ENCODE results near the gene RHBDD1.

The RHBDD1 gene

DNA sequence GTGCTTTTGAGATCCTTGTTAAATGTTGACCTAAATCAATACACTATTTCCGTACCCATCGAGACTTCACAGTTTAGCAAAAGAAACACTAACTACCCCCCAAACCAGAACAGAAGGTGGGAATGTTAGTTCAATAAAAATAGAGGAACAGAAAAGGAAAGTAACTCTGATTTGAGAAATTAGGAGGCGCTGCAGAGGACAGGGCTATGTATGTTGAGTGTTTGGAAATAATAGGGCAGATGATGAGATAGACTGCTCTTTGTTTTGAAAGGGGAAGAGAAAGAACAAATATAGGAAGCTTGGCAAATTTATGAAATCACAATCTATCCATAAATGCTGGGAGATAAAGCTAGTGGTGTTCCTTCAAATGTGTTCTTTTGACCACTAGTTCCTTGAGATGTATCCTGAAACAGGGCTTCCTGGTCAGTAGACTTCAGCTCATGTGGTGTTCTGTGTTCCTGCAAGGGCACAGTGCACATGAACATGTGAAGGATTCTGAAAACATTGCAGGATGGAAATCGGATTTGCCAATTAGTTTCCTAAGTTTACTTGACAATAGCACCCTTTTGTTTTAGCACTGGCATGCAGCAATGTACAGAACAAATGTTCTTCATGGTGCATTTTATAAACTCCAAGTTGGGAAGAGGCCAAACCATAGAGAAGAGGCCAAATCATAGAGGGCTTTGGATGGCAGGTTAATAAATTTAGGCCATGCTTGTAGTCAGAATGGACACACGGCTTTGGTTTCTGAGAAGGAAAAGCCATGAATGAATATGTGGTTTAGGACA lies 39.8 kb downstream of the RHBDD1 start:
- Histone ChIP-seq H3K9ac (ENCODE audit: low read length) (no peak overlapping the region), H2AFZ (ENCODE audit: low read length) (no peak overlapping the region), H3K27me3 (ENCODE audit: insufficient read depth, low read length) (no peaks in the 10 kb centered on the region), H3K4me3 (ENCODE audit: low read depth, low read length, poor library complexity, severe bottlenecking) (no peak overlapping the region), H3K9me2 (ENCODE audit: low read depth, low read length) (no peaks in the 10 kb centered on the region), H3K9me3 (ENCODE audit: low read length) (no peaks in the 10 kb centered on the region), H3K27ac (ENCODE audit: low read depth, low read length, poor library complexity, severe bottlenecking) (no peak overlapping the region), H3K36me3 (ENCODE audit: insufficient read depth, low read length) (peaks cover 20% of the 10 kb centered on the region), H3K79me2 (ENCODE audit: insufficient read depth, low read length) (no peaks in the 10 kb centered on the region), H4K20me1 (ENCODE audit: insufficient read depth, low read length) (no peaks in the 10 kb centered on the region), H3K4me1 (ENCODE audit: insufficient read depth, low read length, severe bottlenecking) (peaks cover 5% of the 10 kb centered on the region), H3F3A (ENCODE audit: insufficient read depth, low read length) (no peaks in the 10 kb centered on the region), H3K4me2 (ENCODE audit: low read length) (no peak overlapping the region)
- TF ChIP-seq, protein P1, sequence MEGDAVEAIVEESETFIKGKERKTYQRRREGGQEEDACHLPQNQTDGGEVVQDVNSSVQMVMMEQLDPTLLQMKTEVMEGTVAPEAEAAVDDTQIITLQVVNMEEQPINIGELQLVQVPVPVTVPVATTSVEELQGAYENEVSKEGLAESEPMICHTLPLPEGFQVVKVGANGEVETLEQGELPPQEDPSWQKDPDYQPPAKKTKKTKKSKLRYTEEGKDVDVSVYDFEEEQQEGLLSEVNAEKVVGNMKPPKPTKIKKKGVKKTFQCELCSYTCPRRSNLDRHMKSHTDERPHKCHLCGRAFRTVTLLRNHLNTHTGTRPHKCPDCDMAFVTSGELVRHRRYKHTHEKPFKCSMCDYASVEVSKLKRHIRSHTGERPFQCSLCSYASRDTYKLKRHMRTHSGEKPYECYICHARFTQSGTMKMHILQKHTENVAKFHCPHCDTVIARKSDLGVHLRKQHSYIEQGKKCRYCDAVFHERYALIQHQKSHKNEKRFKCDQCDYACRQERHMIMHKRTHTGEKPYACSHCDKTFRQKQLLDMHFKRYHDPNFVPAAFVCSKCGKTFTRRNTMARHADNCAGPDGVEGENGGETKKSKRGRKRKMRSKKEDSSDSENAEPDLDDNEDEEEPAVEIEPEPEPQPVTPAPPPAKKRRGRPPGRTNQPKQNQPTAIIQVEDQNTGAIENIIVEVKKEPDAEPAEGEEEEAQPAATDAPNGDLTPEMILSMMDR (IDR thresholded peaks at IDR 0.05; ENCODE audit: low read length), result no peak
- no peak for TF ChIP-seq EZH2 (IDR thresholded peaks at IDR 0.05; ENCODE audit: borderline replicate concordance, low read length)

DNA sequence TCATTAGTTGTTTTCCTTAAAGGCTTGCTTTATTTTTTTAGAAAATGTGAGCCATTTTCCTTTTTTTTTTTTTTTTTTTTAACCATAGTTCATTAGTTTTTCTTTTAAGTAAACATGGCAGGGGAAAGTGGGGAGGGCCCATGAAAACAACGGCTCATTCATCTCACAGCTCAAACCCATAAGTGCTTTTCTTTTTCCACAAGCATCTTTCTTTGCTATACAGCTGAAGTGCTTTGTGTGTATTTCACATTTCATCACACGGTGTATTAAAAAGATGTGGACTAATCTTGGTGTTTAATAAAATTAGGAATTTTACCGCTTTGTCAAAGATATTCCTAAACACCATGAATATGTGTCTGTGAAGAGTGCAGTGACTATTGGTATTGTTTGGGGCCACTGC lies 41.6 kb downstream of the RHBDD1 start:
- peaks cover 27% of the 10 kb centered on the region for H3K36me3 ChIP-seq (ENCODE audit: insufficient read depth, low read length)
- peaks cover 5% of the 10 kb centered on the region for H3K4me1 ChIP-seq (ENCODE audit: insufficient read depth, low read length, severe bottlenecking)
- no peaks in the 10 kb centered on the region for H3K27me3 ChIP-seq (ENCODE audit: insufficient read depth, low read length)
- no peaks in the 10 kb centered on the region for H3K9me3 ChIP-seq (ENCODE audit: low read length)
- no peaks in the 10 kb centered on the region for H4K20me1 ChIP-seq (ENCODE audit: insufficient read depth, low read length)
- H3K79me2 ChIP-seq (ENCODE audit: insufficient read depth, low read length), result no peaks in the 10 kb centered on the region
- H2AFZ ChIP-seq (ENCODE audit: low read length), result no peak overlapping the region
- H3K9me2 ChIP-seq (ENCODE audit: low read depth, low read length), result no peaks in the 10 kb centered on the region
- TF ChIP-seq, protein P1 (IDR thresholded peaks at IDR 0.05; ENCODE audit: low read length), result no peak
- TF ChIP-seq EZH2 (IDR thresholded peaks at IDR 0.05; ENCODE audit: borderline replicate concordance, low read length), result no peak
- no peak overlapping the region for H3K4me3 ChIP-seq (ENCODE audit: low read depth, low read length, poor library complexity, severe bottlenecking)
- no peak overlapping the region for H3K4me2 ChIP-seq (ENCODE audit: low read length)
- H3F3A ChIP-seq (ENCODE audit: insufficient read depth, low read length), result no peaks in the 10 kb centered on the region
- H3K27ac ChIP-seq (ENCODE audit: low read depth, low read length, poor library complexity, severe bottlenecking), result no peak overlapping the region
- H3K9ac ChIP-seq (ENCODE audit: low read length), result no peak overlapping the region

- Histone ChIP-seq H4K20me1 (ENCODE audit: insufficient read depth, low read length) (no peaks in the 10 kb centered on the region), H2AFZ (ENCODE audit: low read length) (no peak overlapping the region), H3F3A (ENCODE audit: insufficient read depth, low read length) (no peaks in the 10 kb centered on the region), H3K9me2 (ENCODE audit: low read depth, low read length) (no peaks in the 10 kb centered on the region), H3K79me2 (ENCODE audit: insufficient read depth, low read length) (no peaks in the 10 kb centered on the region), H3K4me1 (ENCODE audit: insufficient read depth, low read length, severe bottlenecking) (no peaks in the 10 kb centered on the region), H3K9ac (ENCODE audit: low read length) (no peak overlapping the region), H3K27ac (ENCODE audit: low read depth, low read length, poor library complexity, severe bottlenecking) (no peak overlapping the region), H3K4me3 (ENCODE audit: low read depth, low read length, poor library complexity, severe bottlenecking) (no peak overlapping the region), H3K27me3 (ENCODE audit: insufficient read depth, low read length) (no peaks in the 10 kb centered on the region), H3K36me3 (ENCODE audit: insufficient read depth, low read length) (peaks cover 14% of the 10 kb centered on the region), H3K9me3 (ENCODE audit: low read length) (no peaks in the 10 kb centered on the region), H3K4me2 (ENCODE audit: low read length) (no peak overlapping the region)
- TF ChIP-seq, protein P1 (IDR thresholded peaks at IDR 0.05; ENCODE audit: low read length), result no peak
- TF ChIP-seq EZH2 (IDR thresholded peaks at IDR 0.05; ENCODE audit: borderline replicate concordance, low read length), result no peak
Measured at GRCh38 chr2:226881287-226881686, 45.4 kb downstream of the RHBDD1 start.
